ENCODE results near the gene CTXN3.

DNA sequence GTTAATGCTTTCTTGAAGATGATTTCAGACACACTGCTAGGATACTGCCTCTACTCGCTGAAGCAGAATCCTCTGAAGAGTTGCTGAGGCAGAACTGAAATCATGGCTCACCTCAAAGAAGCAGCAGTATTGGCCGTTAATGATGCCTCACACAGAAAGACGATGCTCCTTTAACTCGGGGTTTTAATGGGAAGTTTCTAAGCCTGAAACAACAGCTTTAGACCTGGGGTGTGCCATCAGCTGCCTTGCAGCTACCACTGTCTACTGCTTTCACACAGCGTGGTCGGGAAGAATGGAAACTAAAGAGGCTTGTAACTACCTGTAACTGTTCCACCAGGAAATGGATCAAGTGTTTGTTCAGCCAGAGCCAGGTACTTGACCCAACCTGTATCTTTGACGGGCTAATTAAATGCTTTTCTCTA is at the start of gene CTXN3:
- TF ChIP-seq YY1 (IDR thresholded peaks at IDR 0.05; ENCODE audit: insufficient read depth, insufficient read length): no peak
- no peak for TF ChIP-seq ZNF274 (IDR thresholded peaks at IDR 0.05; ENCODE audit: low read depth, low read length)

Measured in NT2/D1 (cell line).